Stimulated activated CD8-positive, alpha-beta memory T cell treated with anti-CD3 and anti-CD28 coated beads, Interleukin-15, amount 100 ng/mL, for 1 hour (primary cell): ENCODE measurements around the gene CATSPERE.
"Not testable (repeated sequence)": the region's sequence is repeated elsewhere in the genome, so short reads cannot be mapped to it uniquely, and the experiment has no call there.

ENCODE experiments used
- DNase-seq: peaks from one replicate; pipeline ENCODE4 v3.0.0-alpha.2; 2020; ENCODE audit warnings: low read depth

The CATSPERE gene

GRCh38 chr1:244552336-244552735 is 91.3 kb downstream of the CATSPERE start:
- DNase-seq, result no peak

GRCh38 chr1:244556263-244556662 is 95.2 kb downstream of the CATSPERE start:
- no peak for DNase-seq

GRCh38 chr1:244557565-244557964 is 96.5 kb downstream of the CATSPERE start:
- no peak for DNase-seq

- DNase-seq, result no peak
Observed at GRCh38 chr1:244559561-244559960, 98.5 kb downstream of the CATSPERE start.

- not testable (repeated sequence) for DNase-seq
Observed at GRCh38 chr1:244562877-244563276, 101.8 kb downstream of the CATSPERE start.

GRCh38 chr1:244573768-244574167 is 112.7 kb downstream of the CATSPERE start:
- DNase-seq, result no peak

- DNase-seq, result no peak
Observed at GRCh38 chr1:244576259-244576892, 115.3 kb downstream of the CATSPERE start.

GRCh38 chr1:244578205-244578604 is 117.1 kb downstream of the CATSPERE start:
- not testable (repeated sequence) for DNase-seq

GRCh38 chr1:244583358-244583982 is 122.4 kb downstream of the CATSPERE start:
- DNase-seq, result no peak

- no peak for DNase-seq
Observed at GRCh38 chr1:244585867-244586266, 124.8 kb downstream of the CATSPERE start.

GRCh38 chr1:244590670-244591069 is 129.6 kb downstream of the CATSPERE start:
- DNase-seq, result no peak

GRCh38 chr1:244598611-244599010 is 137.5 kb downstream of the CATSPERE start:
- DNase-seq, result no peak

GRCh38 chr1:244599937-244600350 is 138.9 kb downstream of the CATSPERE start:
- no peak for DNase-seq

GRCh38 chr1:244601336-244601735 is 140.3 kb downstream of the CATSPERE start:
- no peak for DNase-seq

GRCh38 chr1:244603498-244603897 is 142.4 kb downstream of the CATSPERE start:
- DNase-seq, result no peak

- DNase-seq, result no peak
Observed at GRCh38 chr1:244605835-244606370, 144.8 kb downstream of the CATSPERE start.

GRCh38 chr1:244614113-244614836 is 153.2 kb downstream of the CATSPERE start:
- DNase-seq, result no peak

- DNase-seq, result no peak
Observed at GRCh38 chr1:244614879-244615278, 153.8 kb downstream of the CATSPERE start.

- DNase-seq, result no peak
Observed at GRCh38 chr1:244615301-244615700, 154.2 kb downstream of the CATSPERE start.

GRCh38 chr1:244626709-244627108 is 165.6 kb downstream of the CATSPERE start:
- DNase-seq, result no peak

- DNase-seq, result no peak
Observed at GRCh38 chr1:244628789-244629188, 167.7 kb downstream of the CATSPERE start.

- no peak for DNase-seq
Observed at GRCh38 chr1:244633140-244633539, 172.1 kb downstream of the CATSPERE start.

- no peak for DNase-seq
Observed at GRCh38 chr1:244634546-244634945, 173.5 kb downstream of the CATSPERE start.
